Mammary epithelial cell (primary cell): ENCODE measurements around the gene ZNF521.

ENCODE experiments used
- EZH2 ChIP-seq: IDR thresholded peaks from 2 replicates; pipeline ENCODE4 v1.6.1; 2012; ENCODE audit warnings: low read length, inconsistent platforms, borderline replicate concordance
- TF ChIP-seq, protein P1 (sequence below), 2 donors: IDR thresholded peaks in 1 of 2; conservative IDR thresholded peaks in 1 of 2; 2 replicates each; pipeline ENCODE4 v1.5.1; 2011 to 2012; ENCODE audit warnings: inconsistent platforms in 2 of 2, low read length in 2 of 2, mild to moderate bottlenecking in 2 of 2, control low read depth in 1 of 2, low read depth in 1 of 2; ENCODE audit not compliant: insufficient read depth in 1 of 2; ENCODE audit errors: extremely low read depth in 1 of 2

DNA sequence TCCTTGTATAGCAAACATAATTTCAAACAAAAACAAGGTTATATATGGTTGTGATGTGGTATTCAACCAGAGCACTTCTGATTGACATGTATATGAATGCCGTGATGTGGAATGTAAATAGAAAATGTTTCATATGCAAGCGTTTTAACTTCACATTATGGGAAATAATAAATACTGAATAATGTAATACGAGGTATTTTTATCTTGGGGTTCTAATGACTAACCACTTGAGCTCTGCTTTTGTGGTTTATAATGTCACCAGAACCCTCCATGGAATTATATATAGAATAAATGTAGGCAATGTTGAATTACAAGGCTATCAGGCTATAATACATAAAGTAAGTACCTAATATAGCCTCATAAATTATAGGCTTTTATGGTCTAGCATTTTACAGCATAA, 72.4 kb downstream of the ZNF521 start:
- TF ChIP-seq, protein P1, sequence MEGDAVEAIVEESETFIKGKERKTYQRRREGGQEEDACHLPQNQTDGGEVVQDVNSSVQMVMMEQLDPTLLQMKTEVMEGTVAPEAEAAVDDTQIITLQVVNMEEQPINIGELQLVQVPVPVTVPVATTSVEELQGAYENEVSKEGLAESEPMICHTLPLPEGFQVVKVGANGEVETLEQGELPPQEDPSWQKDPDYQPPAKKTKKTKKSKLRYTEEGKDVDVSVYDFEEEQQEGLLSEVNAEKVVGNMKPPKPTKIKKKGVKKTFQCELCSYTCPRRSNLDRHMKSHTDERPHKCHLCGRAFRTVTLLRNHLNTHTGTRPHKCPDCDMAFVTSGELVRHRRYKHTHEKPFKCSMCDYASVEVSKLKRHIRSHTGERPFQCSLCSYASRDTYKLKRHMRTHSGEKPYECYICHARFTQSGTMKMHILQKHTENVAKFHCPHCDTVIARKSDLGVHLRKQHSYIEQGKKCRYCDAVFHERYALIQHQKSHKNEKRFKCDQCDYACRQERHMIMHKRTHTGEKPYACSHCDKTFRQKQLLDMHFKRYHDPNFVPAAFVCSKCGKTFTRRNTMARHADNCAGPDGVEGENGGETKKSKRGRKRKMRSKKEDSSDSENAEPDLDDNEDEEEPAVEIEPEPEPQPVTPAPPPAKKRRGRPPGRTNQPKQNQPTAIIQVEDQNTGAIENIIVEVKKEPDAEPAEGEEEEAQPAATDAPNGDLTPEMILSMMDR (conservative IDR thresholded peaks at IDR 0.05 in 1 of 2, IDR thresholded peaks at IDR 0.05 in 1 of 2; ENCODE audit: extremely low read depth in 1 of 2, insufficient read depth in 1 of 2, low read depth in 1 of 2, low read length in 2 of 2), result no peak
- no peak for TF ChIP-seq EZH2
